Measurements from ENCODE around the gene NALCN. TPM values are rescaled to one million over a fixed set of nuclear protein-coding genes. Genes with fewer than 3 reads are reported as not detected.

The NALCN gene
- total and polyA plus RNA-seq, 2 of the 8 experiments (the other 6 are each of a cell fraction or from before 2014, with no cell fraction given) = 0.26 to 0.54 TPM

DNA sequence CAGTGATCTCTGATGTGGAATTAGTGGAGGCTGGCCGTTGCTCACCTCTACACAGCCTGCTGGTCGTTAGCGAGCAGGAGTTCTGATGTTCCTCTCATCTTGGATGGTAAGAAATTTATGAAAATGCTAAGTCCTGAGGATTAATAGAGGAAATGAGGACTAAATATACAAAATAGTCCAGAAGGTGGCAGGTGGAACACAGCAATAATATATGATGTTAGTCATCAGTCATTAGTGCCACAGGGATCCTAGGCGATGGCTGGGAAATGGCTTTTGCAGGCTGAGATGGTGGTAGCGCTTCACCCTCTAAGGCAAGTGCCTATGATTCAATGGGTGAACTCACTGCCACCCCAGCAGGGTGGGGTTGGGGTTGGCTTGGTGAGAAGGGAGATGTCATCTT is 403.1 kb downstream of the NALCN start (continued):
- TF ChIP-seq EGR1 (IDR thresholded peaks at IDR 0.05; ENCODE audit: borderline replicate concordance, low read depth, low read length) = no peak

Data from H1 (cell line).